HepG2 (cell line): ENCODE measurements around the gene EXOC6B. TPM values are rescaled to one million over a fixed set of nuclear protein-coding genes. Genes with fewer than 3 reads are reported as not detected.

Experiments used
- ESRRA ChIP-seq: sonication (generic); formaldehyde crosslinking; IDR thresholded peaks from 2 replicates; pipeline ENCODE4 v1.5.1; 2020; ENCODE audit warnings: mild to moderate bottlenecking, low read depth, missing genetic modification reagents
- FOSL1 ChIP-seq: sonication (generic); formaldehyde crosslinking; IDR thresholded peaks from 2 replicates; pipeline ENCODE4 v1.9.0; 2021; ENCODE audit warnings: missing genetic modification reagents, borderline replicate concordance
- FOSL2 ChIP-seq: sonication (generic); formaldehyde crosslinking; IDR thresholded peaks from 2 replicates; pipeline ENCODE4 v1.4.0; 2020; ENCODE audit warnings: missing genetic modification reagents
- FOXC1 ChIP-seq: sonication (generic); formaldehyde crosslinking; IDR thresholded peaks from 2 replicates; pipeline ENCODE4 v1.8.0; 2022; ENCODE audit warnings: mild to moderate bottlenecking, missing genetic modification reagents, borderline replicate concordance
- FOXJ3 ChIP-seq: sonication (generic); formaldehyde crosslinking; IDR thresholded peaks from 2 replicates; pipeline ENCODE4 v1.4.0; 2020; ENCODE audit warnings: missing genetic modification reagents, mild to moderate bottlenecking, borderline replicate concordance
- MIXL1 ChIP-seq: IDR thresholded peaks from 2 replicates; pipeline ENCODE4 v1.6.1; 2016
- MXD4 ChIP-seq: IDR thresholded peaks from 2 replicates; pipeline ENCODE4 v1.6.1; 2016; ENCODE audit warnings: mild to moderate bottlenecking, missing biosample characterization, missing genetic modification reagents
- SALL1 ChIP-seq: sonication (generic); formaldehyde crosslinking; IDR thresholded peaks from 2 replicates; pipeline ENCODE4 v1.8.0; 2022; ENCODE audit warnings: mild to moderate bottlenecking, missing genetic modification reagents
- SMYD3 ChIP-seq: sonication (generic); formaldehyde crosslinking; IDR thresholded peaks from 2 replicates; pipeline ENCODE4 v1.8.1; 2023; ENCODE audit warnings: mild to moderate bottlenecking, missing genetic modification reagents
- ZFP90 ChIP-seq: sonication (generic); formaldehyde crosslinking; IDR thresholded peaks from 2 replicates; pipeline ENCODE4 v1.8.0; 2022; ENCODE audit warnings: missing genetic modification reagents, mild to moderate bottlenecking, inconsistent platforms, borderline replicate concordance
- ZKSCAN8 ChIP-seq: IDR thresholded peaks from 2 replicates; pipeline ENCODE4 v1.6.1; 2016; ENCODE audit warnings: borderline replicate concordance, missing genetic modification reagents, missing compliant biosample characterization
- ZNF335 ChIP-seq: sonication (generic); formaldehyde crosslinking; IDR thresholded peaks from 2 replicates; pipeline ENCODE4 v1.4.0; 2020; ENCODE audit warnings: missing genetic modification reagents
- ZNF501 ChIP-seq: sonication (generic); formaldehyde crosslinking; IDR thresholded peaks from 2 replicates; pipeline ENCODE4 v1.5.1; 2020; ENCODE audit warnings: mild to moderate bottlenecking, moderate library complexity, missing genetic modification reagents
- ZNF614 ChIP-seq: IDR thresholded peaks from 2 replicates; pipeline ENCODE4 v1.6.1; 2018; ENCODE audit warnings: missing biosample characterization, missing genetic modification reagents, inconsistent platforms, borderline replicate concordance
- ZNF710 ChIP-seq: sonication (generic); formaldehyde crosslinking; IDR thresholded peaks from 2 replicates; pipeline ENCODE4 v1.5.0; 2020; ENCODE audit warnings: mild to moderate bottlenecking, missing genetic modification reagents, borderline replicate concordance
- ZNF761 ChIP-seq: sonication (generic); formaldehyde crosslinking; conservative IDR thresholded peaks from 2 replicates; pipeline ENCODE4 v1.4.0; 2020; ENCODE audit warnings: mild to moderate bottlenecking, missing genetic modification reagents
- ZSCAN21 ChIP-seq: sonication (generic); formaldehyde crosslinking; IDR thresholded peaks from 2 replicates; pipeline ENCODE4 v1.8.0; 2022; ENCODE audit warnings: mild to moderate bottlenecking, missing genetic modification reagents, moderate library complexity, borderline replicate concordance
- ZUFSP ChIP-seq: sonication (generic); formaldehyde crosslinking; IDR thresholded peaks from 2 replicates; pipeline ENCODE4 v1.9.0; 2021; ENCODE audit warnings: missing genetic modification reagents, mild to moderate bottlenecking, borderline replicate concordance
- ZXDC ChIP-seq: sonication (generic); formaldehyde crosslinking; IDR thresholded peaks from 2 replicates; pipeline ENCODE4 v1.5.0; 2020; ENCODE audit warnings: mild to moderate bottlenecking, missing genetic modification reagents
- polyA plus RNA-seq, 8 experiments: library from polyadenylated mRNA; depleted of rRNA in 3 of 8; stranded (reverse) in 7 of 8; unstranded in 1 of 8; fragments of >200 nt; fragmentation: Illumina TruSeq in 4 of 8; extraction: Trizol in 4 of 8; gene quantifications; 2 replicates each; pipeline versions ENCODE4 v1.2.1 to v1.2.3, GENCODE V29; 2011 to 2016; ENCODE audit warnings: low read depth in 4 of 8, missing spikeins in 1 of 8, mixed read lengths in 1 of 8; ENCODE audit not compliant: insufficient read depth in 1 of 8
- total RNA-seq, 5 experiments: library from RNA; depleted of rRNA; stranded (reverse); fragments of >200 nt; fragmentation: Illumina TruSeq; extraction: Trizol; gene quantifications; 2 replicates each; pipeline ENCODE4 v1.2.3, GENCODE V29; 2016; ENCODE audit warnings: low read depth in 1 of 5
- TF ChIP-seq, protein P1 (sequence below): sonication (generic); formaldehyde crosslinking; IDR thresholded peaks from 2 replicates; pipeline ENCODE4 v1.4.0; 2020; ENCODE audit warnings: missing genetic modification reagents, low read depth, mild to moderate bottlenecking, borderline replicate concordance
- TF ChIP-seq, protein P2 (sequence below): sonication (generic); formaldehyde crosslinking; IDR thresholded peaks from 2 replicates; pipeline ENCODE4 v1.8.0; 2023; ENCODE audit warnings: mild to moderate bottlenecking, missing genetic modification reagents

Gene EXOC6B
- total and polyA plus RNA-seq, 2 of the 13 experiments (the other 11 are each of a cell fraction or from before 2014, with no cell fraction given) = 9.1 to 15.9 TPM

DNA sequence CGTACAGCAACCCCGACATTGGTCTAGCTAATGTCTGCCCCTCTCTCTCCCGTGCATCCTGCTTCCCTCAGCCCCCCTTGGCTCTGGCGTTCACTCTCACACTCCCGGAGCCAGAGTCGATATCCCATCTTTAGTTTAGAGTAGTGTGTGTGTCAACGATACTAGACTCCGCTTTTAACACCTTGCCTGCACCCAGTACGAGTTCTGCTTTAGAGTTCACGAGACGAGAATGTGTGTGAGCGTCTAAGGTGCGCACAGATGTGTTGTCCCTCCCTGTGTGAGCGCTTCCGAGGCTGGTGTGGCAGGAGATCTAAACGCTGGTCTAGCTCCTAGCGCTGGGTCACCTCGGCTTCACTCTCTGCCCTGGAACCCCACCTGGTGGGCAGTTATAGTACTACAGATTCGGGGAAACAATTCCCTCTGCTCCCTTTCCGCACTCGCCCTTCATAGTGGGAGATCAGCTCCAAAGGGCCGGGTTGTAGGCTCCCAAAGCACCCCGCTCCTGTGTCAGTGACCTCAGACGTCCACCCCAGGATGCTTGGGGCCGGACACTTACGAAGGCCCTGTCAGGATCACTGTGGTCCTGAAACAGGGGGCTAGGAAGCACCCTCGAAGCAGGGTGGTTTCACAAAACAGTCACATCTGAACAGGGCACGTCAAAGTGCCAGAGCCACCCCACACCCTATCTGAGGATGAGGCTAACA, 675.5 kb downstream of the EXOC6B start (continued):
- TF ChIP-seq ESRRA (CRISPR knock-in tag) = 0 out of 2 replicates have a peak, but pooled peaks have one; percentile 20
- peak; percentile 48; the same call in 1 of the 2 replicates for TF ChIP-seq SALL1
- TF ChIP-seq ZNF710 (CRISPR knock-in tag) = peak; percentile 20; the same call in 1 of the 2 replicates
- TF ChIP-seq FOXJ3 (CRISPR knock-in tag) = no peak
- 0 out of 2 replicates have a peak, but pooled peaks have one; percentile 14 for TF ChIP-seq MIXL1 (CRISPR knock-in tag)
- TF ChIP-seq ZKSCAN8 = 0 out of 2 replicates have a peak, but pooled peaks have one; percentile 29
- TF ChIP-seq, protein P1, sequence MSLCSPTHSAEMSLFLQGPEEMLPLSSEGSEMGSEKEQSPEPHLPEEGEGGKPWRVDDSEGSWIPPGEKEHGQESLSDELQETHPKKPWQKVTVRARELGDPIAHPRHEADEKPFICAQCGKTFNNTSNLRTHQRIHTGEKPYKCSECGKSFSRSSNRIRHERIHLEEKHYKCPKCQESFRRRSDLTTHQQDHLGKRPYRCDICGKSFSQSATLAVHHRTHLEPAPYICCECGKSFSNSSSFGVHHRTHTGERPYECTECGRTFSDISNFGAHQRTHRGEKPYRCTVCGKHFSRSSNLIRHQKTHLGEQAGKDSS (CRISPR knock-in tag) = peak; percentile 13; the same call in 1 of the 2 replicates
- no peak for TF ChIP-seq ZUFSP (CRISPR knock-in tag)
- TF ChIP-seq FOSL2 = 0 out of 2 replicates have a peak, but pooled peaks have one; percentile 21
- TF ChIP-seq MXD4 (CRISPR knock-in tag) = no peak
- TF ChIP-seq, protein P2, sequence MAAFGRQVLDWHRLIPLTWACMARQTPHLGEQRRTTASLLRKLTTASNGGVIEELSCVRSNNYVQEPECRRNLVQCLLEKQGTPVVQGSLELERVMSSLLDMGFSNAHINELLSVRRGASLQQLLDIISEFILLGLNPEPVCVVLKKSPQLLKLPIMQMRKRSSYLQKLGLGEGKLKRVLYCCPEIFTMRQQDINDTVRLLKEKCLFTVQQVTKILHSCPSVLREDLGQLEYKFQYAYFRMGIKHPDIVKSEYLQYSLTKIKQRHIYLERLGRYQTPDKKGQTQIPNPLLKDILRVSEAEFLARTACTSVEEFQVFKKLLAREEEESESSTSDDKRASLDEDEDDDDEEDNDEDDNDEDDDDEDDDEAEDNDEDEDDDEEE = no peak
- TF ChIP-seq ZNF501 (CRISPR knock-in tag) = no peak
- no peak for TF ChIP-seq ZFP90 (CRISPR knock-in tag)
- no peak for TF ChIP-seq SMYD3 (CRISPR knock-in tag)
- TF ChIP-seq ZXDC = no peak
- no peak for TF ChIP-seq FOXC1 (CRISPR knock-in tag)
- no peak for TF ChIP-seq ZNF761 (CRISPR knock-in tag)
- TF ChIP-seq FOSL1 (CRISPR knock-in tag) = no peak
- TF ChIP-seq ZSCAN21 = peak; percentile 59; the same call in 1 of the 2 replicates
- peak; percentile 51; the same call in 1 of the 2 replicates for TF ChIP-seq ZNF614
- TF ChIP-seq ZNF335 (CRISPR knock-in tag) = no peak
